Type B pancreatic cell (in vitro differentiated cells): Measurements from ENCODE around the gene ADD3. TPM values are rescaled to one million over a fixed set of nuclear protein-coding genes. Genes with fewer than 3 reads are reported as not detected.

Source experiments
- DNase-seq: peaks from one replicate; pipeline ENCODE4 v3.0.0; 2021; ENCODE audit warnings: mixed read lengths; ENCODE audit not compliant: unreplicated experiment; ENCODE audit errors: extremely low spot score
- H3K27ac Mint-ChIP-seq: 2 replicates; pipeline ENCODE4 v1.8.0; 2021; ENCODE audit warnings: mild to moderate bottlenecking, mixed read lengths
- H3K27me3 Mint-ChIP-seq: 2 replicates; pipeline ENCODE4 v1.8.0; 2021; ENCODE audit warnings: mixed read lengths
- H3K36me3 Mint-ChIP-seq: 2 replicates; pipeline ENCODE4 v1.8.0; 2021; ENCODE audit warnings: mixed read lengths
- H3K4me1 Mint-ChIP-seq: one replicate; pipeline ENCODE4 v1.8.0; 2021; ENCODE audit warnings: mixed read lengths; ENCODE audit not compliant: unreplicated experiment
- H3K4me3 Mint-ChIP-seq: 2 replicates; pipeline ENCODE4 v1.8.0; 2021; ENCODE audit warnings: mild to moderate bottlenecking, mixed read lengths
- H3K9me3 Mint-ChIP-seq: 2 replicates; pipeline ENCODE4 v1.8.0; 2021; ENCODE audit warnings: mixed read lengths
- CTCF ChIP-seq: fragments of 200-600 bp; sonication (generic); conservative IDR thresholded peaks from 2 replicates; pipeline ENCODE4 v1.5.0; 2021; ENCODE audit warnings: antibody characterized with exemption, mild to moderate bottlenecking
- total RNA-seq: library from RNA; stranded (reverse); gene quantifications from 2 replicates; pipeline ENCODE4 v1.2.1, GENCODE V29; 2021; ENCODE audit warnings: low replicate concordance

The ADD3 gene
- total RNA-seq, 1 donor from 2014 or later = 183 TPM

GRCh38 chr10:109961174-109962001, 46.4 kb upstream of the ADD3 start:
- DNase-seq = no peak
- Mint-ChIP-seq H3K27me3 (no peaks in the 10 kb centered on the region), H3K4me1 (peaks cover 57% of the 10 kb centered on the region), H3K9me3 (no peaks in the 10 kb centered on the region), H3K36me3 (no peaks in the 10 kb centered on the region), H3K4me3 (peak overlapping the region; percentile 46), H3K27ac (peak overlapping the region; percentile 39)
- no peak for TF ChIP-seq CTCF

GRCh38 chr10:109962247-109962646, 45.5 kb upstream of the ADD3 start:
- Mint-ChIP-seq H3K27me3 (no peaks in the 10 kb centered on the region), H3K27ac (peak overlapping the region; percentile 39), H3K4me1 (peaks cover 58% of the 10 kb centered on the region), H3K36me3 (no peaks in the 10 kb centered on the region), H3K9me3 (no peaks in the 10 kb centered on the region), H3K4me3 (no peak overlapping the region)
- DNase-seq = no peak
- TF ChIP-seq CTCF = no peak

- H3K27ac Mint-ChIP-seq = no peak overlapping the region
- H3K4me3 Mint-ChIP-seq = peak overlapping the region; percentile 5
- no peaks in the 10 kb centered on the region for H3K27me3 Mint-ChIP-seq
These were observed 44.3 kb upstream of the ADD3 start for GRCh38 chr10:109963439-109963838.

GRCh38 chr10:109964318-109964717, 43.5 kb upstream of the ADD3 start:
- Mint-ChIP-seq H3K27me3 (no peaks in the 10 kb centered on the region), H3K27ac (no peak overlapping the region), H3K9me3 (no peaks in the 10 kb centered on the region), H3K4me1 (peaks cover 62% of the 10 kb centered on the region), H3K4me3 (no peak overlapping the region), H3K36me3 (no peaks in the 10 kb centered on the region)
- no peak for DNase-seq
- no peak for TF ChIP-seq CTCF

More at GRCh38 chr10:109963439-109963838, 44.3 kb upstream of the ADD3 start:
- Mint-ChIP-seq H3K9me3 (no peaks in the 10 kb centered on the region), H3K36me3 (no peaks in the 10 kb centered on the region), H3K4me1 (peaks cover 56% of the 10 kb centered on the region)
- TF ChIP-seq CTCF = no peak
- no peak for DNase-seq

- H3K36me3 Mint-ChIP-seq = no peaks in the 10 kb centered on the region
- peak overlapping the region; percentile 71 for H3K4me3 Mint-ChIP-seq
- H3K4me1 Mint-ChIP-seq = peaks cover 53% of the 10 kb centered on the region
These were observed 40.6 kb upstream of the ADD3 start for GRCh38 chr10:109966961-109967738.

More at GRCh38 chr10:109966961-109967738, 40.6 kb upstream of the ADD3 start:
- no peak for DNase-seq
- no peaks in the 10 kb centered on the region for H3K27me3 Mint-ChIP-seq
- no peaks in the 10 kb centered on the region for H3K9me3 Mint-ChIP-seq
- peak overlapping the region; percentile 74 for H3K27ac Mint-ChIP-seq
- no peak for TF ChIP-seq CTCF
